ENCODE measurements around the gene EFL1.
"Not testable (repeated sequence)": the region's sequence is repeated elsewhere in the genome, so short reads cannot be mapped to it uniquely, and the experiment has no call there.

GRCh38 chr15:82300326-82300725 lies 37.8 kb upstream of the EFL1 start:
- TF ChIP-seq, protein P1, sequence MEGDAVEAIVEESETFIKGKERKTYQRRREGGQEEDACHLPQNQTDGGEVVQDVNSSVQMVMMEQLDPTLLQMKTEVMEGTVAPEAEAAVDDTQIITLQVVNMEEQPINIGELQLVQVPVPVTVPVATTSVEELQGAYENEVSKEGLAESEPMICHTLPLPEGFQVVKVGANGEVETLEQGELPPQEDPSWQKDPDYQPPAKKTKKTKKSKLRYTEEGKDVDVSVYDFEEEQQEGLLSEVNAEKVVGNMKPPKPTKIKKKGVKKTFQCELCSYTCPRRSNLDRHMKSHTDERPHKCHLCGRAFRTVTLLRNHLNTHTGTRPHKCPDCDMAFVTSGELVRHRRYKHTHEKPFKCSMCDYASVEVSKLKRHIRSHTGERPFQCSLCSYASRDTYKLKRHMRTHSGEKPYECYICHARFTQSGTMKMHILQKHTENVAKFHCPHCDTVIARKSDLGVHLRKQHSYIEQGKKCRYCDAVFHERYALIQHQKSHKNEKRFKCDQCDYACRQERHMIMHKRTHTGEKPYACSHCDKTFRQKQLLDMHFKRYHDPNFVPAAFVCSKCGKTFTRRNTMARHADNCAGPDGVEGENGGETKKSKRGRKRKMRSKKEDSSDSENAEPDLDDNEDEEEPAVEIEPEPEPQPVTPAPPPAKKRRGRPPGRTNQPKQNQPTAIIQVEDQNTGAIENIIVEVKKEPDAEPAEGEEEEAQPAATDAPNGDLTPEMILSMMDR (IDR thresholded peaks at IDR 0.05): not testable (repeated sequence)
- TF ChIP-seq ZFX (IDR thresholded peaks at IDR 0.05; ENCODE audit: borderline replicate concordance): not testable (repeated sequence)
